SIG-M5 treated with dmso at 0.1 percent for 504 hours (cell line): Measurements from ENCODE around the gene CDKAL1.
A peak's percentile ranks its signal among the peaks of the same experiment; 100 is the strongest.
"Not testable (repeated sequence)": the region's sequence is repeated elsewhere in the genome, so short reads cannot be mapped to it uniquely, and the experiment has no call there.

Source experiments
- DNase-seq: peaks from one replicate; lab custom pipeline; 2025; ENCODE audit not compliant: unreplicated experiment; lab: John Stamatoyannopoulos, UW

Gene CDKAL1

DNA sequence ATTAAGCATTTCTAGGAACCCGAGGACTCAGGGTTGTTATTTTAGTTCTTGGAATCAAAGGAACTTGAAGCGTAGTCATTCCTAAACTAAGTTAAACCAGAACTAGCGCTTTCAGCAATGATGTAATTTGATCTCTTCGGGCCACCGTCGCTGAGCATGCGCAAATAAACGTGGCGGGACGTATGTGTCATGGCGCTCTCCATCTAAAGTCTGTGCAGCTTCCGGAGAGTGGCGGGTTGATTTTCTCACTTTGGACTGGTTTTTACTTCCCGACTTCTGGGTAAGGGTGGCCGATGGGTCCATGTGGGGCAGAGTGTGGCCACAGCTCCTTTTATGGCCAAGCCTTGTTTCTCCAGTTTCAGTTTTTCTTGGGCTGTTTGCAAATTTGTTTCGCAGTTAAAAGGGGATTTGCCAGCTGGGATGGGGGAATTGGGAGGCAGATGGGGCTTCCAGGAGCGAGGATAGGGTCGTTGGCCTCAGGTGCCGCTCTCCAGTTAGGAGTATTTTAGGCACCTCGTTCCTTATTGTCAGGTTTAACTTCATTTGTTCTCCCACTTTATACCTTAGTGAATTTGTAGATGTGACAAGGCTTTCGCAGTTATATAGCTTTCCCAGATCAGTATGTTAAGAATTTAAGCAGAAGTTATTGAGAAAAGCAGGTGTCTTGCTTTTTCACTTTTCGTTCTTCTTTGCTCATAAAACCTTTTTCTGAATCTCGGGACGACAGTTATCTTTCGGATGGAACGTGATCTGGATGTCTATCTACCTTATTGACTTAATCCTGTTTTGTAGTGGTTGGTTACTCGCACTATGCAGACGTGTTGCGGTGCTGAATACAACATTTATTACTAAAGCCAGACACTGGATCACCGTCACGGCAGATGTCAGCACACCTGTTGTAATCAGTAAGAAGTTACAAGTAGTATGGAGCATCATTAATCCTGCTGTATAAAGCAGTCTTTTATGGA, at the start of gene CDKAL1:
Gene CDKAL1 (plus strand): TSS at position 163 of the 968 bp plus-strand sequence. CDS start 11,894 bp downstream, outside the sequence.
- peak; percentile 85 for DNase-seq

DNA sequence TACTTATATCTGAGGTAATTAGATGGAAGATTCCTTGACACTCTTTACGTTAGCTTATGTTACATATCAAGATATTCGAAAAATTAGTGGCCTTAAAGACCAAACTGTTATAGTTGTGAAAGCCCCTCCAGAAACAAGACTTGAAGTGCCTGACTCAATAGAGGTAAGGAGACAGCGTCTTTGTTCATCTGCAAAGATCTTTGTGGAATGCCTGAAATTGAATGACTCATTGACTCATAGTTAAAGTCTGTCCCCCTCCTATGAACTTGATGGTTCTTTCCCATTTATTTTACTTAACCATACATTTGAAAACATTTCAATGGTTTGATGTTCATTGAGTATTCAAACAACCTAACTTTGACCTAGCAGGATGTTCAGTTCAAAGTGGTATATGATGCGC, 47.6 kb upstream of the CDKAL1 start:
- no peak for DNase-seq

DNA sequence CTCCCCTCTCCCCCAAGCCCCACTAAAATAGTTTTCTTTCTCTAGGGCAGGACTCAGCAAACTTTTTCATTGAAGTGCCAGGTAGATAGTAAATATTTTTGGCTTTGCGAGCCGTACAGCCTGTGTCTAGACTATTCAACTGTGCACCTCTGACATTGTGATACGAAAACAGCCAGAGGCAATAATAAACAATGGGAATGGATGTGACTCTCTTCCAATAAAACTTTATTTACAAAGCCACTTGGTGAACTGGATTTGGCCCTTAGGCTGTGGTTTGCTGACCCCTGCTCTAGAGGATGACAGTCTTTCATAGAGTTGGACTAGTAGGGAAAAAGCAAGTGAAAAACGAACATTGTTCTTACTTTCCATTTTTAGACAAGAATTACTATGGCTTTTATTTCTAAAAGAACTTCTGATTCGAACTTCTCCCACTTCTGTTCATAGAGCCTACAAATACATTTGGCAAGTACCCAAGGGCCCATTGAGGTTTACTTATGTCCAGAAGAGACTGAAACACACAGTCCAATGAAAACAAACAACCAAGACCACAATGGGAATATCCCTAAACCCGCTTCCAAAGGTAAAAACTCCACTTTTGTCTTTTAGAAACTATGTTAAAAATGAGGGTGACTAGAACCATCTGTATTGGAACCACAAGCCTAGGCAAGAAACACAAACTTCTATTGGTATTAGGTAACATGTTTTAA, 46.4 kb upstream of the CDKAL1 start:
- no peak for DNase-seq

DNA sequence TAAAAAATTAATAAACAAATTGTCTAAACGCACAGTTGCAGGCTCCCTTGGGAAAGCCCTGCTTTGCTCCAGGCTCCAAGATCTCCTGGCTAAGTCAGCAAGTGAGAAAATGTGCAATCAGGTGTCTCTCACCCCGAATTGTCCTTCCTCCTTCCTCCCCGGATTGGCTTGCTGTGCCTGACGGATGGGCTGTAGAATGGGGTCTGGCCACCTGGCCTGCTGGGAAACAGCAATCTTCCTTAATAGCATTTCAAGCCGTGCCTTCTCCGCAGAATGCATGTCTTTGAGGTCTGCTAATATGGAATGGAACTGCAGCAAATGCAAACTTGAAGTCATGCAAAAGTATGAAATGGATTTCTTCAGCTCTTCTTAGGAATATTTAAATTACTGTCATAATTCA, 43.7 kb upstream of the CDKAL1 start:
- no peak for DNase-seq

DNA sequence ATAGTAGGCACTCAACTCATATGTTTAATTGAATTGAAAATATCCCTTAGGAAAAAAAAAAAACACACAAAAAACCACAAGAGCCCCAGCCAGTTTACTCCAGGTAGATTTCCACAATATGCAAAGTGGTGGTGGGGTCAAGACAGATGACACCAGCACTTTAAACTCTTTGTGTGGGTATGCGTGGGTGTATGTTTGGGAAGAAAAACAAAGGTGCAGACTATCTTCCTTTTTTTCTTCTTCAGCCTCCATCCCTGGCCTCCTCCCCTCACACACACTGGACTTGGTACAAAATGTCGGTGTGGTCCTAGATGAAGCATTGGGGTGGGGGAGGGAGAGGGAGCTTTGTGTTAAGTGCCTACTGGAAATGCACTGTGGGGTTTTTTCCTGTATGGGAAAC, 42.2 kb upstream of the CDKAL1 start:
- no peak for DNase-seq

DNA sequence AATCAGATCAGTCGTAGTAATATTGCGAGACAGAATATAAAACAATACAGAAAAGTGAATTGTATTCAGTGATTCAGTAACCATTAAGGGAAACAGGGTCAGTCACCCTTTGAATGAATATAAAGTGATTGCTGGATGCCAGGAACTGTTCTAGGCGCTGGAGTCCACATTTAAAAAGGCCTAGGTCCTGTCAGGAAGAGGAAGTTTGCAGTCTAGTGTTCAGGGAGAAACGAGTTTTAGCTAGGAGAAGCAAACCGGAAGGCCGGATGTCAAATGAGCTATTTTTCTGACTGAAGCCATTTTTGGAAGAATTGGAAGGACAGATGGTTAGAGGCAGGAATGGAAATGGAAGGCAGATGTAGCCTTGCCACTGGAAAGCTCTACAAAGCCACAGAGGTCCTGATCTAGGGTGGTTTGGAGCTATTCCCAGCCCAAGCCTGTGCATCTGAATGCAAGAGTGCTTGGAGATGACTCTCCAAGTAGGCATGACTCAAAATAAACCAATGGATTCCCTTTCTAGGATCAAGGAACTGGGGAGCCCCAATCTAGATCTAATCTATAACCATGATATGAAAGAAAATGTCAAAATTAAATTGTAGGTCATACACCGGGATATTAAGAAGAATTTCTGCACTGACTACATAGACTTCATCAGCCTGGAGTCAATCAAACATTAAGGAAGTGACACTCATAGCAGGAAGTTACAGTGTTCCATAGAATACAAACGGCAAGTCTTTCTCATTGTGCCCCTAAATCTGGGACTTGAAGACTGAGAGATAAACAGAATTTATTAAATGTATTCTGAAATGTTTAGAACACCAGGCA, 36.8 kb upstream of the CDKAL1 start:
- no peak for DNase-seq

DNA sequence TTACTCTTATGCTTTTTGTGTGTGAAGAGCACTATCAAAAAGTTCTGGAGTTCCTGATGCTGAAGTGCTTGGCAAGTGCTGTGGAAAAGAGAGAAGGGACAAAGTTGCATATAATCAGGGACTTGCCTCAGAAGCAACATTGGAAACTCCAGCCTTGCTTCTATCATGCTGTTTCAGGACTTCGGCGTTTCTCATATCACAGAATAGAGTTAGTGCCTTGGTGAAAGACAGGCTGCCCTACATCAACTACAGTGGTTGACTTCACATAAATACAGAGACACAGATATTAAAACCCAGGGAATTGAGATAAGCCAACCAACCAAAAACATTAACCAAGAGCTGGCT, 36.2 kb upstream of the CDKAL1 start:
- no peak for DNase-seq

DNA sequence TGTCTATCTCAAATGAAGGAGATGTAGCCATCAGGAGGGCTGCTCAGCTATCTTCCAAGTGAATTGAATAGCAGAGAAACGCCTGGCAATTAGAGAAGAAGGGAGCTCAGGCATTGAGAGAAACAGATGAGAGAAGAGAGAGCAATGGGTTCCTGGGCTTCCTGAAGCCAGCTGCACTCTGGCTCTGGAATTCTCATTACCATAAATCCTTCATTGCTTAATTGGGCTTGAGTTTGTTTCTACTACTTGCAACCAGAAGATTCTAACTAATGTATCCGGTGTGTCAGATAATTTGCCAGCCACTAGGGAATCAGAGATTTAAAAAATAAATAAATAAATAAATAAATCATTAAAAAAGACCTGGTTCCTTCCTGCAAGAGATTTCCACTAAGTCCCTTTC, 25.0 kb upstream of the CDKAL1 start:
- no peak for DNase-seq

DNA sequence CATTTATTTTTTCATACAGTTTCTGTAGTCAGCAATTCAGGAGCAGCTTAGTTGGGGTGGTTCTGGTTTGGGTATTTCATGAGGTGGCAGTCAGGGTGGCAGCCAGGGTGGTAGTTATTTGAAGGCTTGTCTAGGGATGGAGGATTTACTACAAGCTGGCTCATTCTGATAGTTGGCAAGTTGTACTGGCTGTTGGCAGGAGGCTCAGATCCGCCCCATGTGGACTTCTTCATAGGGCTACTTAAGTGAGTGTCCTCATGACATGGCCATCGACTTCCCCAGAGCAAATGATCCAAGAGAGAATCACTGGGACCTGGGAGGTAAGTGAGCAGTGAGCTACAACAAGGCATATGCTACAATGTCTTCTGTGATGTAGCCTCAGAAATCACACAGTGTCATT, 22.4 kb upstream of the CDKAL1 start:
- DNase-seq: no peak

DNA sequence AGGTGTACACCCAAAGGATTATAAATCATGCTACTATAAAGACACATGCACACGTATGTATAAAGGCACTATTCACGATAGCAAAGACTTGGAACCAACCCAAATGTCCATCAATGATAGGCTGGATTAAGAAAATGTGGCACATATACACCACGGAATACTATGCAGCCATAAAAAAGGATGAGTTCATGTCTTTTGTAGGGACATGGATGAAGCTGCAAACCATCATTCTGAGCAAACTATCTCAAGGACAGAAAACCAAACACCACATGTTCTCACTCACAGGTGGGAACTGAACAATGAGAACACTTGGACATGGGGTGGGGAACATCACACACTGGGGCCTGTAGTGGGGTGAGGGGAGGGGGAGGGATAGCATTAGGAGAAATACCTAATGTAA, 9.0 kb upstream of the CDKAL1 start:
- DNase-seq: not testable (repeated sequence)

DNA sequence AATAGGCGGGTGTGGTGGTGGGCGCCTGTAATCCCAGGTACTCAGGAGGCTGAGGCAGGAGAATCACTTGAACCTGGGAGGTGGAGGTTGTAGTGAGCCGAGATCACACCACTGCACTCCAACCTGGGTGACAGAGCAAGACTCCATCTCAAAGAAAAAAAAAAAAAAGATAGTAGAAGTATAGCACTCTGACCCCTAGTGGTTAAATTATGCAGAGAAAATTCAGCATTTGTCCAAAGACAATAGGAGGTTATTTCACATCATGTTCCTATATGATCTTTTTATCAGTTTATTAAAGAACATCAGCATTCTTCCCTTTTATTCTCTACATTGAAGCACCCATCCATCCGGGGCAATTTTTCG, 5.2 kb upstream of the CDKAL1 start:
- DNase-seq: peak; percentile 32

DNA sequence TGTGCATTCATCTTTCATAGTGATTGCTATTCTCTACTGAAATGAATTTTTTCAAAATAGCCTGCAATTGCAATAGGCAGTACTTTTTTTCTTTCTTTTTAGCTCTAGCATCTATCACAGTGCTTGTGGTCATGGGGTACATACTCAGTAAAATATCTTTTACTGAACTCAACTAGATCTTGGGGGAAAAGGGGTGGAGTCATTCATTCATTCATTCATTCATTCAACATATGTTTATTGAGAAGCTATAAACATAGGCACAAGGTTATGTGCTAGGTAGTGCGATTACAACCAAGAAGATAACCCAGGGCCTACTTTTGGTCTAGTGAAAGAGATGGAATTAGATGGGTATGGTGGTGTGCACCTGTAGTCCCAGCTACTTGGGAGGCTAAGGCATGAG, 1.4 kb upstream of the CDKAL1 start:
- DNase-seq: no peak

DNA sequence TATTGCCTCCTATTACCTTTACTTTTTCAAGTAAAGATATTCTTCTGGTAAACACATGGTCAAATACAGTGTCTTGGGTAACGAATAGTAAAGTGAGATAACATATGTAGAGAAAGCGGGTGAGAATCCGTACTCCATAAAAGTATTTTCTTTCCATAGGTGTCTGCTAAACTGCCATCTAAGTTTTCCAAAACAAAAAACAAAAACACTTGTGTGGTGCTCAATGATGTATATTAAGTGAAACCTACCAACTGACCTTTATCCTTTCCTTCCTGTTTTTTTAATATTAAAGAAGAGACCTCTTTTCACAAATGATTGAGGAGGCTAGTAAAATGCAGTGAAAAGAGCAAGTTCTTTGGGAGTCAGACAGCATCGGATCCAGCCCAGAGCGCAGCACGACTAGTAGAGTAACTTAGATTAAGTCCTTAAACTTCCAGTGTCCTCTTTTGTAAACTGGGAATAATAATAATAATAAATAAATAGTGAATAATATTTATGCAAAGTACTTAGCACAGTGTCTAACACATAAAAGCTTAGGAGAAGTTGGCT, 437 bp upstream of the CDKAL1 start:
- DNase-seq: no peak

DNA sequence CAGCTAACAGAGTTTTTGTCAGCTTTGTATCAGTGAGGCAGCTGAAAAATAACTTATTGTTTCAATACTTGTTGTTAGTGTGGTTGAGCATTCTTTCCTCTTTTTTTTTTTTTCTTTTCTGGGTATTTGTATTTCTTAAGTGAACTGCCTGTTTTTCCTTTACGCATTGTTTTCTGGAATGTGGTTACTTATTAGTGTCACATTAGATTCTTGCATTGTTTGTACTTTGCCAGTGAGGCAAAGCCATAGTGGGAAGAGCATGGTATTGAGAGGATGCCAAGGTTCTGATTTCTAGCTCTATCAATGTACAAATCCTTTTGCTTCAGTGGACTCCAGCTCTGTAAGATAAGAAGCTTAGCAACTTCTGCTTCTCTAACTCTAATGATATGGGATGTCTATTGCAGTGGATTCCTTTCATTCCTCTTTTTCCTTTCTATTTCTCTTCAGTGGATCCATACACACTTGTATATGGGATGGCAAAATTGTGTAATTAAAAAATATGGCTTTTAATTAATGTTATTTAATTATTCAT, 3.9 kb downstream of the CDKAL1 start:
- no peak for DNase-seq

DNA sequence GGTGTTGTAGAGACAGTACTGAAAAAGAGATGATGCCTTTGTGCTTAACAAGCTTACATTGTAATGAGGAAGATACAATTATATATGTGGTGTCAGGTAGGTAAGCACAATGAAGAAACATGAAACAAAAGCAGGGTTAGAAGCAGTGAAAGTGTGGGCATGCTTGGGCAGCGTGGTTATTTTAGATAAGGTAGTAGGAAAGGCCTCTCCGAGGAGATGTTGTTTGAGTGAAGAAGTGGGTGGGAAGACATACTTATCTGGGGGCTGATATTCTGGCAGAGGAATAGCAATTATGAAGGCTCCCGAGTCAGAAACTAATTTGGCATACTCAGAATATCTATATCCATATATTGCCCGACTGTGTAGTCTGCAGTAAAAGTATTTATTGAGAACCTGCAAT, 4.7 kb downstream of the CDKAL1 start:
- no peak for DNase-seq

DNA sequence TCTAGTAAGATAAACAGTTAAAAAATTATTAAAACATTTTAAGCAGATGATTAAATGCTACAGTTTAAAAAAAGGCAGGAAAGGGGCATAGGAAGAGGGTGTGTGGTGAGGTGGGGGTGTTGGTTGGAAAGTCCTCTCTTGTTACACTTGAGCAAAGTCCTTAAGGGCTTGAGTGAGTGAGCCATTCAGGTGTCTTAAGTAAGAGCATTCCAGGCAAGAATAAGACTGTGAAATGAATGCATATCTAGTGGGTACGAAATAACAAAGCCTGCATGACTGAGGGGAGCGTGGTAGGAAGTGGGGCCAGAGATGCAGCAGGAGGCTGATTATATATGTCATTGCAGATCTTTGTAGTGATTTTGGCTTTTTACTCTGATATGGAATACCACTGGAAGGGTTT, 5.1 kb downstream of the CDKAL1 start:
- no peak for DNase-seq

DNA sequence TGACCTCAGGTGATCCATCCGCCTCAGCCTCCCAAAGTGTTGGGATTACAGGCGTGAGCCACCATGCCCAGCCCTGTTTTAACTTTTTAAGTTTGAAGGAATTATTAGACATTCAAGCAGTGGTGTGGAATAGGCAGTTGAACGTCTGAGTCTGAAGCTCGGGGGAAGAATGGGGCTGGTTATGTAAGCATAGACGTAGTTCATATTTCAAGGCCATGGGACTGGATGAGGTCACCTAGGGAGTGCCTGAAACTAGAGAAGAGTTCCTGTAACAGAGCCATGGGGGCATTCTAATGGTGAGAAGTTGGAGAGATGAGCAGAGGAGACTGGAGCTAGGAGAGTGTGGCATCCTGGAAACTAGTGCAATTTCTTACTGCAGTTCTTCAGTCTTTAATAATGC, 6.4 kb downstream of the CDKAL1 start:
- DNase-seq: no peak

DNA sequence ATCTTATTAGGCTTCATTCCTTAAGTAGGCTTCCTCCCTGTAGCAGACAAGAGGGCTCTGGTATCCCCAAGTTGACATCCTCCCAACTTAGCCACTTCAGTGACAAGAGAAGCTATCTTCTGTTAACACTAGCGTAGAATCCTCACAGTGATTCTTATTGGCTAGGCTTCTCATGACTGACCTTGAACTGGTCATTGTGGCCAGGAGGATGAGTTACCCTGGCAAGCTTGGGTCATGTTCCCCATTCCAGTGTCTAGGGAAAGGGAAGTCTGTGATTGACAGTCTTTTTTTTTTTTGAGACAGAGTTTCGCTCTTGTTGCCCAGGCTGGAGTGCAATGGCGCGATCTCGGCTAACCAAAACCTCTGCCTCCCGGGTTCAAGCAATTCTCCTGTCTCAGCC, 7.1 kb downstream of the CDKAL1 start:
- DNase-seq: no peak

DNA sequence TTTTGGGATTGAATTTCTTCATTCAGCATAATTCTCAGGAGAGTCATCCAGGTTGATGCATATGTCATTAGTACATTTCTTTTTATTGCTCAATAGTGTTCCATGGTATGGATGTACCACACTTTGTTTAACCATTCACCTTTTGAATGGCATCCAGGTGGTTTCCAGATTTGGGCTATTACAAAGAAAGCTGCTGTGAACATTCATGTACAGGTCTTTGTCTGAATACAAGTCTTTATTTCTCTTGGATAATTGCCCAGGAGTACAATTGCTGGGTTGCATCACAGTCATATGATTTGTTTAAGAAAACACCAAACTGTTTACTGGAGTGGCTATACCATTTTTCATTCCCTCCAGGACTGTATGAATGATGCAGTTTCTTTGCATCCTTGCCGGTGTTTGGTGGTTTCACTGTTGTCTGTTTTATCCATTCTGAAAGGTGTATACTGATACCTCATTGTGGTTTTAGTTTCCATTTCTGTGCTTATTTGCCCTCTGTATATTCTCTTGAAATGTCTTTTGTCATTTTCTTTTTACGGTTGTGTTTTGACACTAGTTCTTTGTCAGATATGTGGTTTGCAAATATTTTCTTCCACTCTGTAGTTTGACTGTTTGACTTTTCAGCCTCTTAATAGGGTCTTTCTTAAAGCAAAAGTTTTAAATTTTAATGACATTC, 8.8 kb downstream of the CDKAL1 start:
- DNase-seq: no peak

DNA sequence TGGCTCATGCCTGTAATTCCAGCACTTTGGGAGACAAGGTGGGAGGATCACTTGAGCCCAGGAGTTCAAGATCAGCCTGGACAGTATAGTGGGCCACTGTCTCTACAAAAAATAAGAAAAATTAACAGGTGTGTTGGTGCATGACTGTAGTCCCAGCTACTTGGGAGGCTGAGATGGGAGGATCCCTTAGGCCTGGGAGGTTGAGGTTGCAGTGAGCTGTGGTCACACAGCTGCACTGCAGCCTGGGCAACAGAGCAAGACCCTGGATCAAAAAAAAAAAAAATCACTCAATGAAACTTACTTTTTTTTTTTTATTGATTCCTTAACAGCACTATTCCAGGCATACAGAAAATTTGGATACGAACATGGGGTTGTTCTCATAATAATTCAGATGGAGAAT, 14.0 kb downstream of the CDKAL1 start:
- no peak for DNase-seq
